ENCODE data around the gene EPC2. TPM values are rescaled to one million over a fixed set of nuclear protein-coding genes. Genes with fewer than 3 reads are reported as not detected.

The EPC2 gene
- total and polyA plus RNA-seq, 4 donors = 11.1 to 43.6 (median 27.6) TPM

DNA sequence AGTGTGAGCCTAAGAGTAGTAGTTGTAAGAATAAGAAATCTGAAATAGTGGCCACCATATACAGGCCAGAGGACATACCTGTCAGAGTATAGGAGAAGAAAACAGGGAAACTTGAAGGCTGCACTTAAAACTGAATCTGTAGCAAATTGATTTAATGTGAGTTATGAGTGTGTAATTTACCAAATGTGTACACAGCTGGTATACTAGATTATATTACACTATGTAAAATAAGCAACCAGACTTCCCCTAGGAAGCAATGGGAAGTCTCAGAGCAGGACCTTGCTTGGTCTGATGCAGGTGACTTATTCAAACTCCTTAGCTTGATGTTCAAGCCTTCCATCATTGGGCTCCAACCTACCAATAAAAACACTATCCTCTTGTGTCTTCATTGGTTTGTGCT, 17.3 kb upstream of the EPC2 start:
- H3K27ac ChIP-seq (ENCODE audit: low read depth in 1 of 2, low read length in 2 of 2) = no peak overlapping the region
- no peak for ATAC-seq (ENCODE audit: low FRiP score)

DNA sequence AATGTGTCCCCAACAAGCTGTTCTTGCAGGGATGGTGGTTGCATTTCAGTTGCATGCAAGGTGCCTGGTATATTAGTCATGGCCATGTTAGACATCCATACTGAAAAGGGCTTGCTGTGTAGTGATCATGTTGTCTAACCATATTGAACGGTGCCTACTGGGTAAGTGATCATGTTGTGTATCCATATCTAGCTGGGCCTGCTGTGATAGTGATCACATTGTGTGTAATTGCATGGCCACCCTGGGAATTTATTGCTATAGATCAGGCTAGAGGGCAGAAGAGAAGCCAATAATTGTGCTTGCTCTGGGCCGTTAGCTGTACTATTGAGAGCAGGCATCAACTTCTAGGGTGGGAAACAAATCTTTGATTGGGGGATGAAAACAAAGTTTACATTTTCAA, 9.8 kb upstream of the EPC2 start:
- Histone ChIP-seq H3K9me3 (ENCODE audit: control insufficient read depth, low read length) (no peaks in the 10 kb centered on the region), H3K4me3 (ENCODE audit: low read length in 2 of 2) (no peak overlapping the region), H3K27ac (ENCODE audit: low read depth in 1 of 2, low read length in 2 of 2) (no peak overlapping the region), H3K4me1 (ENCODE audit: control insufficient read depth in 1 of 2, insufficient read depth in 2 of 2, low read length in 2 of 2) (peaks cover 1 to 3% of the 10 kb centered on the region in 2 donors), H3K36me3 (ENCODE audit: control insufficient read depth in 1 of 2, insufficient read depth in 2 of 2, low read length in 1 of 2) (no peaks in the 10 kb centered on the region), H3K27me3 (ENCODE audit: control insufficient read depth in 1 of 2, insufficient read depth in 2 of 2, low read length in 1 of 2) (no peaks in the 10 kb centered on the region)
- ATAC-seq (ENCODE audit: low FRiP score) (no peak), DNase-seq (no peak)
- intact Hi-C loops (cut with DNase I) = no loop called here
- 92 to 96% methylated on average over 2 of the region's 2 CpGs for WGBS, 2 donors

More for the DNA sequence above, 17.3 kb upstream of the EPC2 start:
- H3K27me3 ChIP-seq (ENCODE audit: control insufficient read depth in 1 of 2, insufficient read depth in 2 of 2, low read length in 1 of 2) = no peaks in the 10 kb centered on the region
- DNase-seq = no peak
- no peak overlapping the region for H3K4me3 ChIP-seq (ENCODE audit: low read length in 2 of 2)
- intact Hi-C loops (cut with DNase I) = no loop called here
- H3K9me3 ChIP-seq (ENCODE audit: control insufficient read depth, low read length) = no peaks in the 10 kb centered on the region
- no peaks in the 10 kb centered on the region for H3K36me3 ChIP-seq (ENCODE audit: control insufficient read depth in 1 of 2, insufficient read depth in 2 of 2, low read length in 1 of 2)
- H3K4me1 ChIP-seq (ENCODE audit: control insufficient read depth in 1 of 2, insufficient read depth in 2 of 2, low read length in 2 of 2) = no peaks in the 10 kb centered on the region

DNA sequence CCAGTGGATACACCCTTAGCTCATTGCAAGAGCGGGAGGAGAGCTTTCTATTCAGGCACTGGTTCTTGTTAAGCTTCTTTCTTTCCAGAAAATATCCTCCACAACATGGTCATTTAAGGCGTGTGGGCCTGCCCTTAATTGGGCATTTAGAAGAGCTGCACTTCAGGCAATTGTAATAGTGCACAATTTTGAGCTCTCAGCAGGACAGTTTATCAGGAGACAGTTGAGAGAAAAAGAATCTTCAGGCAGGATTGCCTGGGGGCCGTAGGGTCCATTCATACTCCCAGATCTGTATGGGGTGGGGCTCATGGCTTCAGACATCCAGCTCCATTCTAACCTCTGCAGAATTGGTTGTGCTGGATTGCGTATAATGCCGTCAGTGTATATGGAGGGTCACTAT, 6.0 kb upstream of the EPC2 start:
- intact Hi-C loops (cut with DNase I) = no loop called here
- Histone ChIP-seq H3K4me3 (ENCODE audit: low read length in 2 of 2) (no peak overlapping the region), H3K36me3 (ENCODE audit: control insufficient read depth in 1 of 2, insufficient read depth in 2 of 2, low read length in 1 of 2) (no peaks in the 10 kb centered on the region), H3K4me1 (ENCODE audit: control insufficient read depth in 1 of 2, insufficient read depth in 2 of 2, low read length in 2 of 2) (peaks cover 3% of the 10 kb centered on the region in 2 donors), H3K9me3 (ENCODE audit: control insufficient read depth, low read length) (no peaks in the 10 kb centered on the region), H3K27ac (ENCODE audit: low read depth in 1 of 2, low read length in 2 of 2) (peak overlapping the region in 1 of 2 donors; percentile 57), H3K27me3 (ENCODE audit: control insufficient read depth in 1 of 2, insufficient read depth in 2 of 2, low read length in 1 of 2) (no peaks in the 10 kb centered on the region)
- WGBS, 2 donors = 92 to 94% methylated on average over 5 of the region's 5 CpGs
- no peak for ATAC-seq (ENCODE audit: low FRiP score)
- DNase-seq = no peak

DNA sequence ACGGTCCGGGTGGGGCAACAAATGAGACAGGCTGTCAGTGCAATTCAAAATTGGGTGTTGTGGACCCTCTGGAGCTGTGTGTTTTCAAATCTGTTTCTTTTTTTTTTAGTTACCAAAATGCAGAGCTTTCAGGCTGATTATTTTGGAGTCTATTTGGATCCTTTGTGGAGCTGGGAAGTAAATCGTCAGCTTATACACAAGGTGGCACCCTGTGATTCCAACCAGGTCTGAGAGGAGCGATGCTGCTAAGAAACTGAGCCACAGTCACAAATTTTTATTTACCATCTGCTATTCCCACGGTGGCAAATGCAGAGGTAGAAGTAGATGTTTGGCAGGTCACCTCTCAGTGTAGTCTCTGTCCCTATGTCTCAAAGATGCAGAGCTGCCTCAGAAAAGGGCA, 3.8 kb upstream of the EPC2 start:
- ATAC-seq (ENCODE audit: low FRiP score) (no peak), DNase-seq (no peak)
- no peak overlapping the region for H3K4me3 ChIP-seq (ENCODE audit: low read length in 2 of 2)
- peaks cover 3% of the 10 kb centered on the region in 2 donors for H3K4me1 ChIP-seq (ENCODE audit: control insufficient read depth in 1 of 2, insufficient read depth in 2 of 2, low read length in 2 of 2)
- H3K27ac ChIP-seq (ENCODE audit: low read depth in 1 of 2, low read length in 2 of 2) = no peak overlapping the region
- H3K27me3 ChIP-seq (ENCODE audit: control insufficient read depth in 1 of 2, insufficient read depth in 2 of 2, low read length in 1 of 2) = no peaks in the 10 kb centered on the region
- intact Hi-C loops (cut with DNase I) = loop anchor here in 1 of 2 donors (10.0 kb wide), 2 partner anchors 126 to 144 kb away; no protein-coding TSS in a partner anchor
- H3K9me3 ChIP-seq (ENCODE audit: control insufficient read depth, low read length) = no peaks in the 10 kb centered on the region
- H3K36me3 ChIP-seq (ENCODE audit: control insufficient read depth in 1 of 2, insufficient read depth in 2 of 2, low read length in 1 of 2) = no peaks in the 10 kb centered on the region
- WGBS, 2 donors = 71% methylated on average over 5 of the region's 5 CpGs

DNA sequence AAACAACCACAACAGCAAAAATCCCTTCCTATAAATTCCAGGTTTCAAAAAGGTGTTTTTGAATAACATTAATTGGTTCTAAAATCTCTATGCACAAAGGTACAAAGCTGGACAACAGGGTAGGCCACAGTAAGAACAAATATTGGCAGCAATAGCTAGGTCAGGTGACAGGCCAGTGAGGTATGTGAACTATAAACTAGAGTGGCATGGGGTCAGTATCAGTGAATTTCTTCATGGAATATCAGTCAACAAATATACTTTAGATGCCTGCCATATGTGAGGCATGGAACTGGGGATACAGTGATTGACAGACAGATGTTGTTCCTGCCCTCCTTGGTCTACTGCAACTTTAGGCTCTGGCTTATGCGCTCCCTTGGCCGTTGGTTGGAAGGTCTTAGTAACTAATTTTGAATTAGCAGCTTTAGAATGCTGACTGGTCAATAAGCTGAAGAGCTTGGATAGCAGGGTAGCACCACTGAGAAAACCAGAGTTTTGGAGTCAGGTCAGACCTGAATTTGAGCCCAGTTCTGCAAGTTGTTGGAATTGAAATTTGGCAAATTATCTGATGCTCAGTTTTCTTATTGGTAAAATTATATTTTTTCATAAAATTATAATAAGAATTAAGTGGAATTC, 2.3 kb upstream of the EPC2 start:
- 55 to 84% methylated on average over 2 of the region's 2 CpGs for WGBS, 2 donors
- ATAC-seq (ENCODE audit: low FRiP score) (no peak), DNase-seq (no peak)
- H3K27me3 ChIP-seq (ENCODE audit: control insufficient read depth in 1 of 2, insufficient read depth in 2 of 2, low read length in 1 of 2) = no peaks in the 10 kb centered on the region
- H3K27ac ChIP-seq (ENCODE audit: low read depth in 1 of 2, low read length in 2 of 2) = peak overlapping the region in 1 of 2 donors; percentile 5
- H3K36me3 ChIP-seq (ENCODE audit: control insufficient read depth in 1 of 2, insufficient read depth in 2 of 2, low read length in 1 of 2) = no peaks in the 10 kb centered on the region
- intact Hi-C loops (cut with DNase I) = loop anchor here in 1 of 2 donors (10.0 kb wide), 2 partner anchors 127 to 143 kb away; no protein-coding TSS in a partner anchor
- no peak overlapping the region for H3K4me3 ChIP-seq (ENCODE audit: low read length in 2 of 2)
- peaks cover 0 to 3% of the 10 kb centered on the region in 2 donors for H3K4me1 ChIP-seq (ENCODE audit: control insufficient read depth in 1 of 2, insufficient read depth in 2 of 2, low read length in 2 of 2)
- H3K9me3 ChIP-seq (ENCODE audit: control insufficient read depth, low read length) = no peaks in the 10 kb centered on the region

DNA sequence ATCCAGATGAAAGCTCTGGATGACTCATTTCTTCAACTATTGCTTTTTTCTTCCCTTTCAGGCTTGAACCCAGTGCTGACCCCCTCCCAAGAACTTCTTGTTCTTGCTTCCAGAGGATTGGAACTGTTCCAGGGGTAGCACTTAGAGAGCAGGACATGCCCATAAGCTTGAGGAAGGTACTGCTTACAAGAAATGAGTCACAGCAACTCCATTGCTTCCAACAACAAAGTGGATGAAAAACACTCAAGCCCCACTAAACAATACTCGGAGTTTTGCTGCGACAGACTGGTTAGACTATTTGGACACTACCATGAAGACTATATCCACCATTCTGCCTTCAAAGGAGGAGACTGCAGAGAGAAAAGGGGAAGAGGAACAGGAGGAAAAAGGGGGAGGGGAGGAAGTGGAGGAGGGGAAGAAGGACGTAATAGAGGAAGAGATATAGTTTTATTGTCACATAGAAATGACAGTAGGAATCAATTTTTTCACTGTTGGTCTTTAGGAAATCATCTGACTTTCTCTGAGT, 1.6 kb upstream of the EPC2 start:
- no peak overlapping the region for H3K4me3 ChIP-seq (ENCODE audit: low read length in 2 of 2)
- 65 to 74% methylated on average over 3 of the region's 3 CpGs for WGBS, 2 donors
- H3K36me3 ChIP-seq (ENCODE audit: control insufficient read depth in 1 of 2, insufficient read depth in 2 of 2, low read length in 1 of 2) = no peaks in the 10 kb centered on the region
- intact Hi-C loops (cut with DNase I) = loop anchor here in 1 of 2 donors (10.0 kb wide), 2 partner anchors 128 to 142 kb away; no protein-coding TSS in a partner anchor
- H3K27me3 ChIP-seq (ENCODE audit: control insufficient read depth in 1 of 2, insufficient read depth in 2 of 2, low read length in 1 of 2) = no peaks in the 10 kb centered on the region
- ATAC-seq (ENCODE audit: low FRiP score) (no peak), DNase-seq (no peak)
- H3K4me1 ChIP-seq (ENCODE audit: control insufficient read depth in 1 of 2, insufficient read depth in 2 of 2, low read length in 2 of 2) = peaks cover 0 to 3% of the 10 kb centered on the region in 2 donors
- peak overlapping the region in 1 of 2 donors; percentile 18 for H3K27ac ChIP-seq (ENCODE audit: low read depth in 1 of 2, low read length in 2 of 2)
- no peaks in the 10 kb centered on the region for H3K9me3 ChIP-seq (ENCODE audit: control insufficient read depth, low read length)

DNA sequence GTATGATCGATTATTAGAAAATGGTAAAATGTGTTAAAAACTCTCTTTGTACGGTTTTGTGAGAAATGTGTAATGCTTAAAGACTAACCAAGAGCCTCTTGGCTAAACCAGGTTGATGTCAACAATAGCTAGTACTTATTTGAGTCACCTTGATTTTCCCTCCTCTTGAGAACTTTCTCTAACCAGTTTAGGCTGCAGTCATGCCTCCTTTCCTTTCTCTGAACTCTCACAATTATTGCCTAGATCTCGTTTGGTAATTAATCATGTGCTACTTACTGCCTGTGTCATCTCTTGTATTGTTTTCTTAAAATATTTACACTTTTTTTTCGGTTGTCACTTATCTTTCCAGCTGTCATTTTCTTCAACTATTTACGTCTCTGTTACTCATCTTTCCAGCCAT, 1.1 kb upstream of the EPC2 start:
- 41 to 44% methylated on average over 5 of the region's 5 CpGs for WGBS, 2 donors

DNA sequence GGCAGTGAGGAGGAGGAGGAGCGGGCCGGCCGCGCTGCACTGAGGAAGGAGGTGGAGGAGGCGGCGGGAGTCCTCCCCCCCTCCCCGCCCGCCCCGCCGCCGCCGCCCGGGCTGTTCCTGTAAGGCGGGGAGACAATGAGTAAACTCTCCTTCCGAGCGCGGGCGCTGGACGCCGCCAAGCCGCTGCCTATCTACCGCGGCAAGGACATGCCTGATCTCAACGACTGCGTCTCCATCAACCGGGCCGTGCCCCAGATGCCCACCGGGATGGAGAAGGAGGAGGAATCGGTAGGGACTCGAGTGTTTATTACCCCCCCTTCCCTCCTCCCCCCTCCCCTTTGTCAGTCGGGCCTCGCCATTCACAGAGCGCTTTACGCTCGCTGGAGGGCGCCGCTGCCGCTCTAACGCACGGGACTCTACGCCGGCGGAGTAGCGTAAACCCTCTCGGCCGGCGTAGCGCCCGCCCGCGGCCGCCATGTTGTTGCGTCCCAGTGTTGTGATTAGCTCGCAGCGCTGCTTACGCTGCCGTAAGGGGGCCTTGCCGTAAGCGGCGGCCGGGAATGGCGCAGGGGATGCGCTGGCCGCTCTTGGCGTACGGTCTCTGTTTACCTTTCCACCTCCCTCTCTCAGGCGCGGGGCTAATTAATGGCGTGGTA, 460 bp downstream of the EPC2 start:
- Histone ChIP-seq H3K4me1 (ENCODE audit: control insufficient read depth in 1 of 2, insufficient read depth in 2 of 2, low read length in 2 of 2) (peaks cover 0 to 4% of the 10 kb centered on the region in 2 donors), H3K27me3 (ENCODE audit: control insufficient read depth in 1 of 2, insufficient read depth in 2 of 2, low read length in 1 of 2) (no peaks in the 10 kb centered on the region), H3K27ac (ENCODE audit: low read depth in 1 of 2, low read length in 2 of 2) (peak overlapping the region; percentile 92 to 99), H3K4me3 (ENCODE audit: low read length in 2 of 2) (peak overlapping the region; percentile 77 to 99), H3K36me3 (ENCODE audit: control insufficient read depth in 1 of 2, insufficient read depth in 2 of 2, low read length in 1 of 2) (no peaks in the 10 kb centered on the region), H3K9me3 (ENCODE audit: control insufficient read depth, low read length) (no peaks in the 10 kb centered on the region)
- peak; percentile 97 to 98 for DNase-seq
- 0% methylated on average over 48 to 69 of the region's 69 CpGs for WGBS, 2 donors
- intact Hi-C loops (cut with DNase I) = loop anchor here in 1 of 2 donors (10.0 kb wide), 2 partner anchors 130 to 140 kb away; no protein-coding TSS in a partner anchor
- ATAC-seq (ENCODE audit: low FRiP score) = peak; percentile 98

More for the DNA sequence above, 1.1 kb upstream of the EPC2 start:
- H3K27me3 ChIP-seq (ENCODE audit: control insufficient read depth in 1 of 2, insufficient read depth in 2 of 2, low read length in 1 of 2) = no peaks in the 10 kb centered on the region
- peak overlapping the region in 1 of 2 donors; percentile 95 for H3K4me3 ChIP-seq (ENCODE audit: low read length in 2 of 2)
- ATAC-seq (ENCODE audit: low FRiP score) (no peak), DNase-seq (no peak)
- H3K27ac ChIP-seq (ENCODE audit: low read depth in 1 of 2, low read length in 2 of 2) = no peak overlapping the region
- intact Hi-C loops (cut with DNase I) = loop anchor here in 1 of 2 donors (10.0 kb wide), 2 partner anchors 129 to 141 kb away; no protein-coding TSS in a partner anchor
- no peaks in the 10 kb centered on the region for H3K9me3 ChIP-seq (ENCODE audit: control insufficient read depth, low read length)
- H3K4me1 ChIP-seq (ENCODE audit: control insufficient read depth in 1 of 2, insufficient read depth in 2 of 2, low read length in 2 of 2) = peaks cover 0 to 3% of the 10 kb centered on the region in 2 donors
- H3K36me3 ChIP-seq (ENCODE audit: control insufficient read depth in 1 of 2, insufficient read depth in 2 of 2, low read length in 1 of 2) = no peaks in the 10 kb centered on the region
